Activated CD8-positive, alpha-beta memory T cell treated with anti-CD3 and anti-CD28 coated beads, Interleukin-2, amount 10 ng/mL, durations not matched to agents 7 days and 5 days (primary cell): ENCODE measurements around the gene ZNF138. TPM values are rescaled to one million over a fixed set of nuclear protein-coding genes. Genes with fewer than 3 reads are reported as not detected.
"Not testable (repeated sequence)": the region's sequence is repeated elsewhere in the genome, so short reads cannot be mapped to it uniquely, and the experiment has no call there.

ENCODE experiments used
- ATAC-seq: fragments of 150-1000 bp; cut with Tn5 transposase; one replicate; pipeline ENCODE4 v1.10.0; 2021; ENCODE audit warnings: moderate library complexity
- CTCF ChIA-PET: fragments of 350-600 bp; sonication (Branson Sonifier 250); formaldehyde crosslinking; loops from one replicate; lab custom pipeline; 2021; ENCODE audit warnings: antibody characterized with exemption; lab: Charles Lee
- DNase-seq: peaks from one replicate; pipeline ENCODE4 v3.0.0-alpha.2; 2020
- H3K27ac Mint-ChIP-seq: one replicate; pipeline ENCODE4 v1.8.0; 2021; ENCODE audit warnings: mild to moderate bottlenecking, mixed read lengths
- H3K27me3 Mint-ChIP-seq: one replicate; pipeline ENCODE4 v1.8.0; 2021; ENCODE audit warnings: mixed read lengths
- H3K36me3 Mint-ChIP-seq: one replicate; pipeline ENCODE4 v1.8.0; 2021; ENCODE audit warnings: mild to moderate bottlenecking, mixed read lengths
- H3K4me1 Mint-ChIP-seq: one replicate; pipeline ENCODE4 v1.8.0; 2021; ENCODE audit warnings: mixed read lengths
- H3K4me3 Mint-ChIP-seq: one replicate; pipeline ENCODE4 v1.8.0; 2021; ENCODE audit warnings: mild to moderate bottlenecking, moderate library complexity, mixed read lengths
- H3K9me3 Mint-ChIP-seq: one replicate; pipeline ENCODE4 v1.8.0; 2022; ENCODE audit warnings: low read depth, mixed read lengths
- total RNA-seq, 2 experiments: library from RNA; stranded (reverse); gene quantifications; one replicate each; pipeline ENCODE4 v1.2.3, GENCODE V29; 2021

Gene ZNF138
- total RNA-seq, result 10 to 100 TPM in 1 of 2 experiments, 1 to 10 TPM in 1; 6.9 to 11.0 TPM

DNA sequence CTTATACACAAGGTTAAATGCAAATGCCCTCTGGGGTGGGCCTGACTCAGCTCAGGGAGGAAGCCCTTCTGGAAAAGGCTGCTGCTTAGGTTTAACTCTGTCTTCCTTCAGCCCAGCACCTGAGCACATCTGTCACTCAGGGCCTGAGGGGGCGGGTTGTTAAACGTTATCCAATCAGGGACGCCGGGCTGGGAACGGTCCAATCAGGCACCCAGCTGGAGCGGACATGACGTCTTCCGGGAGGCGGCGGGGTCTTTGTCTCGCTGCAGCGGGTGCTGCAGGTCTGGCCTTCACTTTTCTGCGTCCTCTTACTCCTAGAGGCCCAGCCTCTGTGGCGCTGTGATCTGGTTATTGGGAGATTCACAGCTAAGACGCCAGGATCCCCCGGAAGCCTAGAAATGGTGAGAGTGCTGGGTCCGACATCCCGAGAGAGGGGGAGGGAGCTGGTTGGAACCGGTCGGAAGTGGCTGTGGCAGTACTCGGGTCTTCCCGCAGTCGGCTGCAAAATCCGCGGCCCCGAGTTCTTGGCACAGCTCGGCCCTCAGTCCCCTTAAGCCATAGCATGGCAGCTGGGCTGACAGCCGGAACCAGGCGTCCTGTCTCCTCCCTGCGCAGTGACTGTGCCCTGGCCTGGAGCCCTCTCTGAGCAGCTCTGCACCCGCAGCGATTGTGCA lies at the start of gene ZNF138:
TSS of gene ZNF138 (plus strand) at position 258 of the 674 bp plus-strand sequence. CDS start at position 399, 141 bp downstream.
- CTCF ChIA-PET, result interaction anchor here (0.5 to 1.2 kb wide), 4 partner anchors 12 to 487 kb away, joined by 3 to 5 read pairs (median 4); partner anchors contain the start of gene ZNF680
- H3K4me3 Mint-ChIP-seq, result peak within 1 kb of the TSS; percentile 99
- ATAC-seq, result peak; percentile 100
- H3K27ac Mint-ChIP-seq, result peak within 1 kb of the TSS; percentile 100
- no peaks in the 10 kb centered on the region for H3K27me3 Mint-ChIP-seq
- H3K4me1 Mint-ChIP-seq, result peaks cover 26% of the 10 kb centered on the region
- DNase-seq, result peak; percentile 97
- peaks cover 32% of the 10 kb centered on the region for H3K36me3 Mint-ChIP-seq
- peaks cover 2% of the 10 kb centered on the region for H3K9me3 Mint-ChIP-seq

- H3K27me3 Mint-ChIP-seq, result no peaks in the 10 kb centered on the region
- H3K36me3 Mint-ChIP-seq, result no peaks in the 10 kb centered on the region
- no peak overlapping the region for H3K4me3 Mint-ChIP-seq
- CTCF ChIA-PET, result no interaction called here
- H3K4me1 Mint-ChIP-seq, result no peaks in the 10 kb centered on the region
- DNase-seq (no peak), ATAC-seq (no peak)
- peaks cover 8% of the 10 kb centered on the region for H3K9me3 Mint-ChIP-seq
- H3K27ac Mint-ChIP-seq, result no peak overlapping the region
Observed at GRCh38 chr7:64744680-64745079, 49.5 kb upstream of the ZNF138 start.

- CTCF ChIA-PET, result no interaction called here
- H3K4me1 Mint-ChIP-seq, result no peaks in the 10 kb centered on the region
- no peak overlapping the region for H3K27ac Mint-ChIP-seq
- ATAC-seq (no peak), DNase-seq (no peak)
- no peak overlapping the region for H3K4me3 Mint-ChIP-seq
- no peaks in the 10 kb centered on the region for H3K36me3 Mint-ChIP-seq
- H3K9me3 Mint-ChIP-seq, result peaks cover 7% of the 10 kb centered on the region
- no peaks in the 10 kb centered on the region for H3K27me3 Mint-ChIP-seq
Observed at GRCh38 chr7:64747802-64748201, 46.4 kb upstream of the ZNF138 start.

DNA sequence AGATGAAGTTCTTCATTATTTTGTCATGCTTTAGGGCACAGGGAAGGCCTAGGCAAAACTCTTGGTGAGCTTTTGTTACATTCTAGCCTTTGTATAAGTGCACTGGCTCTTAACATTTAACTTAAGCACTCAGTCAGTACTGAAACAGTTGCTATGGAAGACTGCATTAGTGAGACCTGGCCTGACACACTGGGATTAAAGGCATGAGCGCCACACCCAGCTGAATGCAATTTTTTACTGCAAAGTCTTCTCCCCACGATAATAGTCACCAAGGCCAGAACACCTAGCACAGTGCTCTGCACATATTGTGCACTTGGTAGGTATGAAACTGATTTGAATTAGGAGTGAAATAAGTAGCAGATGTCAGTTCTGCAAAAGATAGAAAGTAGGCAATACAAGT lies 41.2 kb upstream of the ZNF138 start:
- DNase-seq (no peak), ATAC-seq (no peak)
- Mint-ChIP-seq H3K27ac (no peak overlapping the region), H3K9me3 (peaks cover 6% of the 10 kb centered on the region), H3K4me3 (no peak overlapping the region), H3K36me3 (peaks cover 1% of the 10 kb centered on the region), H3K27me3 (no peaks in the 10 kb centered on the region), H3K4me1 (no peaks in the 10 kb centered on the region)
- CTCF ChIA-PET, result no interaction called here

DNA sequence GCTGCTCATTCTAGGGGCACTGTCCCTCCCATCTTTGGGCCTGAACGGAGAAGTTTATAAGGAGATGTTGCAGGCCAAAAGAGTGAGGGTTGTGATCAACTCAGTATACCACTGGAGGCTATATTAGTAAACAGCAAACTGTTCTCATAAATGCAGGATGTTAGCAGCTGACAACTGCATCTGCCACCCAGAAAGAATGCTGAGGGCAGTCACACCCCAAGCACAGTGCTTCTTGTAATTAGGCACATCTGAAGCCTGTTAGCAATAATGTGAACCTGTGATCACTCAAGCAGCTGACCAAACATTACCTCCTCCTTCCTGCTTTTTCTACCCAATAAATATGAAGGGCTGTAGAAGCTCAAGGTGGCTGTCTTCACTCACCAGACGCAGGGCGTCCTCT lies 38.4 kb upstream of the ZNF138 start:
- ATAC-seq (no peak), DNase-seq (no peak)
- CTCF ChIA-PET, result interaction anchor here (0.8 kb wide), 1 partner anchor 16 kb away, joined by 4 read pairs; no protein-coding TSS in a partner anchor
- Mint-ChIP-seq H3K4me1 (no peaks in the 10 kb centered on the region), H3K27ac (no peak overlapping the region), H3K4me3 (no peak overlapping the region), H3K27me3 (no peaks in the 10 kb centered on the region), H3K9me3 (peaks cover 6% of the 10 kb centered on the region), H3K36me3 (peaks cover 1% of the 10 kb centered on the region)

DNA sequence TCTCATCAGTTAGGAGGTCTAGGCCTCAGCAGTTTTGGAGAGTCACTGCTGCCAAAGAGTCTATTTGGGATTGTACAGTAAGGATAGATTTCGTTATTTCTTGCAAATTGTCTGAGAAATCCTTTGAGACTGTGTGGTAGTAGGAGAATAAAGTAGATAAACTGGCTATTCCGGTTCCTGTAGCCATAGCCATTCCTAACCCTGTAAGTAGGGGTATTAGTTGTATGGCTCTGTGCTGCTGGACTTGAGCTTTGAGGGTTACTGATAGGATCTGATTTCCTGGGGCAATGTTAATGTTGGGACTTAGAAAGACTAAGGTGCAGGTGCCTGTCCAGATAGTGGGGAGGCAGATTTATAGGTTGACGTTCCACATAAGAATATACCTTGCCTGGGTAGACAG lies 36.1 kb upstream of the ZNF138 start:
- CTCF ChIA-PET, result no interaction called here
- peaks cover 3% of the 10 kb centered on the region for H3K9me3 Mint-ChIP-seq
- peaks cover 1% of the 10 kb centered on the region for H3K36me3 Mint-ChIP-seq
- ATAC-seq (no peak), DNase-seq (no peak)
- H3K27ac Mint-ChIP-seq, result no peak overlapping the region
- no peaks in the 10 kb centered on the region for H3K27me3 Mint-ChIP-seq
- H3K4me3 Mint-ChIP-seq, result no peak overlapping the region
- no peaks in the 10 kb centered on the region for H3K4me1 Mint-ChIP-seq

GRCh38 chr7:64768824-64769223 lies 25.4 kb upstream of the ZNF138 start:
- no peak overlapping the region for H3K27ac Mint-ChIP-seq
- H3K9me3 Mint-ChIP-seq, result no peaks in the 10 kb centered on the region

DNA sequence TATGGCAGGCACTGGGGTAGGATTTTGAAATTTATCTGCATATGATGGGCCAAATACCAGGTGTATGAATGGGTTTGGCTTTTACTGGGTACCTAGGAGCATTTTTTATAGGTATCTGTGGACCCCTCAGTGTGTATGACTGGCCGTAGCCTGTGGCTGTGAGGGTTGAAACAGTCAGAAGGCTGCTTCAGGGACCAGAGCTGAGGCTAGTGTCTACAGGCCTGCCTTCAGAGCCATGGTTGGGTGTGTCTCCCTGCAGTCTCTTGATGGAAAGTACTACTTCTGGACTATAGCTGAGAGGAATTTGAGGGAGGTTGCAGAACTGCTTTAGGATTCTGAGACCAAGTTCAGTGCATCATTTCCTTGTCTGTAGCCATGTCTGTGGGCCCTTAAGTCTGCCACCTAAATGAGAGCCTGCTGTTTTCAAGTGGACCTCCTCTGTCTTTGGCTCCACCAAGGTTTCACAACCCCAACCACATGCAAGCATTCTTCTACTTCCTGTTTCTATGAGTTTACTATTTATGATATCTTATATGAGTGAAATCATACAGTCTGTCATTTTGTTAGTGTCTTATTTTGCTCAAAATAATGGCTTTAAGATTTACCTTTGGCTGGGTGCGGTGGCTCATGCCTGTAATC lies 19.9 kb upstream of the ZNF138 start:
- Mint-ChIP-seq H3K4me1 (no peaks in the 10 kb centered on the region), H3K4me3 (no peak overlapping the region), H3K9me3 (peaks cover 4% of the 10 kb centered on the region), H3K27me3 (no peaks in the 10 kb centered on the region), H3K27ac (no peak overlapping the region), H3K36me3 (no peaks in the 10 kb centered on the region)
- ATAC-seq (no peak), DNase-seq (no peak)
- CTCF ChIA-PET, result no interaction called here

More at GRCh38 chr7:64768824-64769223, 25.4 kb upstream of the ZNF138 start:
- Mint-ChIP-seq H3K4me1 (no peaks in the 10 kb centered on the region), H3K4me3 (no peak overlapping the region), H3K36me3 (no peaks in the 10 kb centered on the region), H3K27me3 (no peaks in the 10 kb centered on the region)
- CTCF ChIA-PET, result no interaction called here
- ATAC-seq (no peak), DNase-seq (no peak)

- H3K4me3 Mint-ChIP-seq, result no peak overlapping the region
- DNase-seq (no peak), ATAC-seq (no peak)
- no peak overlapping the region for H3K27ac Mint-ChIP-seq
- H3K27me3 Mint-ChIP-seq, result no peaks in the 10 kb centered on the region
- CTCF ChIA-PET, result no interaction called here
- H3K4me1 Mint-ChIP-seq, result no peaks in the 10 kb centered on the region
- peaks cover 4% of the 10 kb centered on the region for H3K9me3 Mint-ChIP-seq
- H3K36me3 Mint-ChIP-seq, result no peaks in the 10 kb centered on the region
Observed at GRCh38 chr7:64775289-64775688, 18.9 kb upstream of the ZNF138 start.

DNA sequence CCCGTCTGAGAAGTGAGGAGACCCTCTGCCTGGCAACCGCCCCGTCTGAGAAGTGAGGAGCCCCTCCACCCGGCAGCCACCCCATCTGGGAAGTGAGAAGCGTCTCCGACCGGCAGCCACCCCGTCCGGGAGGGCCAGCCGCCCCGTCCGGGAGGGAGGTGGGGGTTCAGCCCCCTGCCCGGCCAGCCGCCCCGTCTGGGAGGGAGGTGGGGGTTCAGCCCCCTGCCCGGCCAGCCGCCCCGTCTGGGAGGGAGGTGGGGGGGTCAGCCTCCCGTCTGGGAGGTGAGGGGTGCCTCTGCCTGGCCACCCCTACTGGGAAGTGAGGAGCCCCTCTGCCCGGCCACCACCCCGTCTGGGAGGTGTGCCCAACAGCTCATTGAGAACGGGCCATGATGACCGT lies 9.4 kb upstream of the ZNF138 start:
- H3K27ac Mint-ChIP-seq, H3K9me3 Mint-ChIP-seq, H3K27me3 Mint-ChIP-seq, H3K4me1 Mint-ChIP-seq, ATAC-seq, DNase-seq, CTCF ChIA-PET, H3K4me3 Mint-ChIP-seq, H3K36me3 Mint-ChIP-seq: not testable (repeated sequence)

GRCh38 chr7:64787295-64787694 lies 6.9 kb upstream of the ZNF138 start:
- DNase-seq (no peak), ATAC-seq (no peak)
- H3K27me3 Mint-ChIP-seq, result no peaks in the 10 kb centered on the region
- no peaks in the 10 kb centered on the region for H3K4me1 Mint-ChIP-seq
- H3K9me3 Mint-ChIP-seq, result peaks cover 3% of the 10 kb centered on the region
- H3K36me3 Mint-ChIP-seq, result peaks cover 2% of the 10 kb centered on the region
- CTCF ChIA-PET, result interaction anchor here (0.6 kb wide), 1 partner anchor 20 kb away, joined by 3 read pairs; no protein-coding TSS in a partner anchor
- no peak overlapping the region for H3K27ac Mint-ChIP-seq
- H3K4me3 Mint-ChIP-seq, result no peak overlapping the region

DNA sequence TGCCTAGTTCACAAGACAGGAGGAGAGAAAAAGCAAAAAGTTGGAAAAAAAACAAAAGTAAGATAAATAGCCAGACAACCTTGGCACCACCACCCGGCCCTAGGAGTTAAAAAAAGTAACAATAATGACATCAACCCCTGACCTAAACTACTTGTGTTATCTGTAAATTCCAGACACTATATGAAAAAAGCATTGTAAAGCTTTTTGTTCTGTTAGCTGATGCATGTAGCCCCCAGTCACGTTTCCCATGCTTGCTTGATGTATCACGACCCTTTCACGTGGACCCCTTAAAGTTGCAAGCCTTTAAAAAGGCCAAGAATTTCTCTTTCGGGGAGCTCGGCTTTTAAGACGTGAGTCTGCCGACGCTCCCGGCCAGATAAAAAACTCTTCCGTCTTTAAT lies 5.0 kb upstream of the ZNF138 start:
- H3K9me3 Mint-ChIP-seq, H3K27ac Mint-ChIP-seq, CTCF ChIA-PET: not testable (repeated sequence)

DNA sequence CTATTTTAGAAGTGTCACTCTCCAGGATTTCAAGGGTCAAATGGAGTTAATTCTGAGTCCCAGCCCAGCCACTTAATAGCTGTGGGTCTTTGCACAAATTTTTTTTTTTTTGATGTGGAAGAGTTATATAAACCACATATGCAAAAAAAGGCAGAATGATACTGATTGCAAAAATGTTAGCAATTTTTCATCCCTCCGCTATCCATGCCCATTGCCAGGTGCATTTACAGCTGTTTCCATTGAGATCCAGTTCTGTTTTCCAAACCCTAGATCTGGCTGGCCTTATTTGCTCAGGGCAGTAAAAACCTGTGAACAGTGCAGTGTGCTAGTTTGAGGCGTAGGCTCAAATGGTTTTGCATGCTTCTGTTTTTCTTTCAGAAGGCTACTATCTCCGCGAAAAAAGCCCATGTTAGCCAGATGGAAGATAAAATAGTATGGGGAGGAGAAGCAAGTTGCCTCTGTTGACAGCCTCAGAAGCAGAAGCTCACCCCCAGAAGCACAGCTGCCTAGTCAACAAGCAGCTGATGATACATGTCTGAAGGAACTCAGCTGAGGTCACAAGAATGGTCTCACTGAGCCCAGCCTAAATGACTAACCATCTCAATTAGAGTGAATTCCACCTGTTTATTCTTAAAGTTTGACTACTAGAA lies 997 bp upstream of the ZNF138 start:
- H3K9me3 Mint-ChIP-seq, result peaks cover 2% of the 10 kb centered on the region
- DNase-seq (no peak), ATAC-seq (no peak)
- H3K36me3 Mint-ChIP-seq, result peaks cover 24% of the 10 kb centered on the region
- CTCF ChIA-PET, result interaction anchor here (0.6 kb wide), 1 partner anchor 428 kb away, joined by 3 read pairs; no protein-coding TSS in a partner anchor
- H3K27me3 Mint-ChIP-seq, result no peaks in the 10 kb centered on the region
- H3K27ac Mint-ChIP-seq, result peak overlapping the region; percentile 32
- no peak overlapping the region for H3K4me3 Mint-ChIP-seq
- H3K4me1 Mint-ChIP-seq, result peaks cover 25% of the 10 kb centered on the region

More for the DNA sequence above, 5.0 kb upstream of the ZNF138 start:
- H3K27me3 Mint-ChIP-seq, H3K4me3 Mint-ChIP-seq, H3K4me1 Mint-ChIP-seq, H3K36me3 Mint-ChIP-seq, ATAC-seq, DNase-seq: not testable (repeated sequence)
